Endodermal cell (in vitro differentiated cells): ENCODE data around the gene CSNK1E. TPM values are rescaled to one million over a fixed set of nuclear protein-coding genes. Genes with fewer than 3 reads are reported as not detected.

Experiments
- DNase-seq: peaks from one replicate; pipeline ENCODE4 v3.0.0-alpha.2; 2017
- H3K27ac ChIP-seq: 2 replicates; pipeline ENCODE4 v1.5.1; 2013; ENCODE audit warnings: mild to moderate bottlenecking, low read depth, low read length, moderate library complexity
- H3K27me3 ChIP-seq: 2 replicates; pipeline ENCODE4 v1.6.1; 2013; ENCODE audit warnings: mild to moderate bottlenecking, low read length, moderate library complexity; ENCODE audit not compliant: insufficient read depth, control insufficient read depth, poor library complexity, severe bottlenecking
- H3K36me3 ChIP-seq: 2 replicates; pipeline ENCODE4 v1.7.0; 2013; ENCODE audit warnings: mild to moderate bottlenecking, low read length, moderate library complexity; ENCODE audit not compliant: control insufficient read depth, insufficient read depth
- H3K4me1 ChIP-seq: one replicate; pipeline ENCODE4 v1.7.0; 2013; ENCODE audit warnings: low read length; ENCODE audit not compliant: control insufficient read depth, insufficient read depth
- H3K4me3 ChIP-seq: 2 replicates; pipeline ENCODE4 v1.5.1; 2013; ENCODE audit warnings: mild to moderate bottlenecking, low read length, moderate library complexity
- H3K9ac ChIP-seq: 2 replicates; pipeline ENCODE4 v1.6.1; 2013; ENCODE audit warnings: mild to moderate bottlenecking, low read length, moderate library complexity; ENCODE audit not compliant: poor library complexity, severe bottlenecking; ENCODE audit errors: extremely low read depth
- H3K9me3 ChIP-seq: 2 replicates; pipeline ENCODE4 v1.6.1; 2013; ENCODE audit warnings: mild to moderate bottlenecking, low read length, moderate library complexity; ENCODE audit not compliant: control insufficient read depth
- H3K27ac Mint-ChIP-seq: 2 replicates; pipeline ENCODE4 v1.8.0; 2020; ENCODE audit warnings: mixed read lengths
- H3K27me3 Mint-ChIP-seq: 2 replicates; pipeline ENCODE4 v1.8.0; 2021; ENCODE audit warnings: mild to moderate bottlenecking, mixed read lengths; ENCODE audit not compliant: insufficient read depth
- H3K36me3 Mint-ChIP-seq: 2 replicates; pipeline ENCODE4 v1.8.0; 2020; ENCODE audit warnings: low read depth, mixed read lengths
- H3K4me1 Mint-ChIP-seq: 2 replicates; pipeline ENCODE4 v1.8.0; 2020; ENCODE audit warnings: mixed read lengths
- H3K4me3 Mint-ChIP-seq: 2 replicates; pipeline ENCODE4 v1.8.0; 2020; ENCODE audit warnings: mild to moderate bottlenecking, moderate library complexity, mixed read lengths
- H3K9me3 Mint-ChIP-seq: 2 replicates; pipeline ENCODE4 v1.8.0; 2020; ENCODE audit warnings: mild to moderate bottlenecking, mixed read lengths
- CTCF ChIP-seq: fragments of 200-600 bp; sonication (generic); conservative IDR thresholded peaks from 2 replicates; pipeline ENCODE4 v1.5.0; 2021; ENCODE audit warnings: antibody characterized with exemption, mild to moderate bottlenecking
- WGBS, 2 experiments: methylation state at CpG; one replicate each; pipeline versions ENCODE4 v1.1.5 to v1.1.7; 2013; ENCODE audit warnings: missing lambda C conversion rate in 2 of 2, mixed read lengths in 1 of 2; ENCODE audit not compliant: insufficient coverage in 1 of 2, insufficient read length in 1 of 2; 5-methylcytosine and 5-hydroxymethylcytosine counted together
- total RNA-seq, 2 donors: library from RNA; stranded (reverse); fragmentation: NEBNext Ultra II Directional in 1 of 2; extraction: Animal tissue kit (Norgen Biotek cat#: 25700) in 1 of 2; gene quantifications; 2 replicates in 1 of 2; 3 replicates in 1 of 2; pipeline ENCODE4 v1.2.1, GENCODE V29; 2021

The CSNK1E gene
- total RNA-seq, 2 donors from 2014 or later: 224 to 229 TPM

- H3K27ac Mint-ChIP-seq: peak overlapping the region; percentile 68
Measured at GRCh38 chr22:38309614-38310517, 7.4 kb downstream of the CSNK1E start.

GRCh38 chr22:38308791-38309498 is 8.3 kb downstream of the CSNK1E start:
- H3K4me3 ChIP-seq: no peak overlapping the region
- peaks cover 8% of the 10 kb centered on the region for H3K4me1 ChIP-seq
- Mint-ChIP-seq H3K27ac (peak overlapping the region; percentile 69), H3K4me3 (no peak overlapping the region), H3K4me1 (peaks cover 25% of the 10 kb centered on the region), H3K27me3 (no peaks in the 10 kb centered on the region), H3K9me3 (no peaks in the 10 kb centered on the region), H3K36me3 (peaks cover 57% of the 10 kb centered on the region)
- no peaks in the 10 kb centered on the region for H3K9me3 ChIP-seq
- H3K9ac ChIP-seq: no peak overlapping the region
- WGBS, 2 experiments: 93 to 97% methylated on average over 7 to 10 of the region's 10 CpGs
- TF ChIP-seq CTCF: no peak
- no peak for DNase-seq
- no peaks in the 10 kb centered on the region for H3K27me3 ChIP-seq
- H3K36me3 ChIP-seq: peaks cover 67% of the 10 kb centered on the region
- no peak overlapping the region for H3K27ac ChIP-seq

More at GRCh38 chr22:38309614-38310517, 7.4 kb downstream of the CSNK1E start:
- H3K27me3 ChIP-seq: no peaks in the 10 kb centered on the region
- 93 to 95% methylated on average over 11 to 18 of the region's 18 CpGs for WGBS, 2 experiments
- Mint-ChIP-seq H3K27me3 (no peaks in the 10 kb centered on the region), H3K4me1 (peaks cover 34% of the 10 kb centered on the region), H3K4me3 (no peak overlapping the region), H3K9me3 (no peaks in the 10 kb centered on the region), H3K36me3 (peaks cover 52% of the 10 kb centered on the region)
- H3K36me3 ChIP-seq: peaks cover 63% of the 10 kb centered on the region
- no peak for DNase-seq
- H3K4me3 ChIP-seq: no peak overlapping the region
- no peaks in the 10 kb centered on the region for H3K9me3 ChIP-seq
- H3K9ac ChIP-seq: no peak overlapping the region
- no peak for TF ChIP-seq CTCF
- peak overlapping the region; percentile 11 for H3K27ac ChIP-seq
- peaks cover 17% of the 10 kb centered on the region for H3K4me1 ChIP-seq

- DNase-seq: peak; percentile 88
- Mint-ChIP-seq H3K4me1 (peaks cover 20% of the 10 kb centered on the region), H3K36me3 (peaks cover 57% of the 10 kb centered on the region), H3K4me3 (peak overlapping the region; percentile 11), H3K27me3 (no peaks in the 10 kb centered on the region), H3K27ac (peak overlapping the region; percentile 91), H3K9me3 (no peaks in the 10 kb centered on the region)
- Histone ChIP-seq H3K4me1 (peaks cover 8% of the 10 kb centered on the region), H3K9ac (no peak overlapping the region), H3K9me3 (no peaks in the 10 kb centered on the region), H3K27ac (no peak overlapping the region), H3K36me3 (peaks cover 65% of the 10 kb centered on the region), H3K4me3 (no peak overlapping the region), H3K27me3 (no peaks in the 10 kb centered on the region)
- WGBS, 2 experiments: 62 to 78% methylated on average over 13 to 16 of the region's 16 CpGs
- TF ChIP-seq CTCF: peak; percentile 63
Measured at GRCh38 chr22:38305471-38306448, 11.5 kb downstream of the CSNK1E start.
